GM19035 (cell line): Measurements from ENCODE around the gene HTR4.
"Not testable (repeated sequence)": the region's sequence is repeated elsewhere in the genome, so short reads cannot be mapped to it uniquely, and the experiment has no call there.

Source experiments
- ATAC-seq: cut with Tn5 transposase; IDR thresholded peaks from one replicate; pipeline ENCODE4 v1.9.1; 2021; ENCODE audit not compliant: unreplicated experiment

The HTR4 gene

GRCh38 chr5:148540647-148541046, 113.7 kb downstream of the HTR4 start:
- no peak for ATAC-seq

- no peak for ATAC-seq
Observed at GRCh38 chr5:148539851-148540250, 114.5 kb downstream of the HTR4 start.

GRCh38 chr5:148535190-148535589, 119.1 kb downstream of the HTR4 start:
- ATAC-seq = no peak

- no peak for ATAC-seq
Observed at GRCh38 chr5:148532969-148533670, 121.2 kb downstream of the HTR4 start.

GRCh38 chr5:148529450-148529849, 124.9 kb downstream of the HTR4 start:
- ATAC-seq = not testable (repeated sequence)

- ATAC-seq = no peak
Observed at GRCh38 chr5:148524721-148525120, 129.6 kb downstream of the HTR4 start.

GRCh38 chr5:148523139-148523538, 131.2 kb downstream of the HTR4 start:
- no peak for ATAC-seq

- ATAC-seq = no peak
Observed at GRCh38 chr5:148515460-148515859, 138.9 kb downstream of the HTR4 start.

- ATAC-seq = no peak
Observed at GRCh38 chr5:148514344-148514743, 140.0 kb downstream of the HTR4 start.

- no peak for ATAC-seq
Observed at GRCh38 chr5:148512498-148512897, 141.8 kb downstream of the HTR4 start.

- no peak for ATAC-seq
Observed at GRCh38 chr5:148511810-148512347, 142.4 kb downstream of the HTR4 start.

GRCh38 chr5:148509893-148510292, 144.4 kb downstream of the HTR4 start:
- no peak for ATAC-seq

- ATAC-seq = no peak
Observed at GRCh38 chr5:148507648-148508047, 146.7 kb downstream of the HTR4 start.

GRCh38 chr5:148499452-148499851, 154.9 kb downstream of the HTR4 start:
- ATAC-seq = no peak

GRCh38 chr5:148497757-148498156, 156.6 kb downstream of the HTR4 start:
- no peak for ATAC-seq

- ATAC-seq = no peak
Observed at GRCh38 chr5:148492351-148492750, 162.0 kb downstream of the HTR4 start.

GRCh38 chr5:148491793-148492184, 162.5 kb downstream of the HTR4 start:
- ATAC-seq = no peak

GRCh38 chr5:148491015-148491792, 163.1 kb downstream of the HTR4 start:
- ATAC-seq = no peak

GRCh38 chr5:148488757-148489156, 165.6 kb downstream of the HTR4 start:
- no peak for ATAC-seq

GRCh38 chr5:148486456-148486855, 167.9 kb downstream of the HTR4 start:
- ATAC-seq = no peak

- no peak for ATAC-seq
Observed at GRCh38 chr5:148484651-148485050, 169.7 kb downstream of the HTR4 start.

- no peak for ATAC-seq
Observed at GRCh38 chr5:148483750-148484149, 170.6 kb downstream of the HTR4 start.
